Neural cell (in vitro differentiated cells): ENCODE measurements around the gene WBP11.

Source experiments
- CTCF ChIP-seq: fragments of 450-650 bp; IDR thresholded peaks from 2 replicates; pipeline ENCODE4 v1.5.1; 2014; ENCODE audit warnings: antibody characterized with exemption, mild to moderate bottlenecking, moderate library complexity; ENCODE audit not compliant: poor library complexity, severe bottlenecking
- REST ChIP-seq: IDR thresholded peaks from 2 replicates; pipeline ENCODE4 v1.6.1; 2012; ENCODE audit warnings: borderline replicate concordance

- TF ChIP-seq CTCF (no peak), REST (no peak)
Observed at GRCh38 chr12:14824012-14824634, 20.8 kb upstream of the WBP11 start.
